Measurements from ENCODE around the gene HRH4.
A peak's percentile ranks its signal among the peaks of the same experiment; 100 is the strongest.

Gene HRH4

DNA sequence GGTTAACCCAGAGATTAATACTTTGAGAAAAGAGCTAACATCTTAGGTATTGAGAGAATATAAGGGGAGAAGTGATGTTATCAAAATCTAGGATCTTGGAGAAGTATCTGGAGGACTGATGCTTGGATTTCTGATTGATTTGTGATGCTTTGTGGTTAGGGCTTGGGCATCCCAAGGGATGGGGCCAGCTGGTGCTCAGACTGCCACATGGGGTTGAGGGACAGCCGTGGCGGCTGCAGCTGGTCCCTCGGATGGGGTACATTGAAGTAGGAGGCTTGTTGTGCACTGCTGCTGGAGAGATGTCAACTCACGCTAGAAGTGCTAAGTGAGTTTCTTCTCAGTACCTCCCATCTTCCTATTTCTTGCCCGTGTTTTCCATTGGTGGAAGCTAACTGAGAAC lies 22.4 kb downstream of the HRH4 start:
- DNase-seq (ENCODE audit: insufficient read length, low spot score) (no peak), FAIRE-seq (no peak)
- no peak for TF ChIP-seq POLR2A (IDR thresholded peaks at IDR 0.05; ENCODE audit: low read depth, low read length)

DNA sequence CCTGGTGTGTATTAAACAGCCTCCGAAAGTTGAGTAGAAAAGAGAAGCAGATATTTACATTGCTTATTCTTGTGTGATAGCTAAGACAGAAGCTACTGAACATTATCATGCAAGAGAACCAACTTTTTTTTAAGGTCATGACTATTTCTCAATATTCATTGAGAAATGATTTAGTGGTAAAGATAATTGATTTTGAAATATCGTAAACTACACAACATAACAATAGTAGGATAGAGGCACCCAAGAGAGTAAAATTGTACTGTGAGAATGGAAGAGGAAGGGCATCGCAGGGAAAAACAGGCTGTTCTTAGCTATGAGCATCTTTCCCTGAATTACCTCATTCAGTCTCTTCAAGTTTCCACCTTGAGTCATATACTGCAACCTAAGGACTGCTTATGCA lies 25.2 kb downstream of the HRH4 start:
- DNase-seq (ENCODE audit: insufficient read length, low spot score) (no peak), FAIRE-seq (no peak)
- no peak for TF ChIP-seq POLR2A (IDR thresholded peaks at IDR 0.05; ENCODE audit: low read depth, low read length)

DNA sequence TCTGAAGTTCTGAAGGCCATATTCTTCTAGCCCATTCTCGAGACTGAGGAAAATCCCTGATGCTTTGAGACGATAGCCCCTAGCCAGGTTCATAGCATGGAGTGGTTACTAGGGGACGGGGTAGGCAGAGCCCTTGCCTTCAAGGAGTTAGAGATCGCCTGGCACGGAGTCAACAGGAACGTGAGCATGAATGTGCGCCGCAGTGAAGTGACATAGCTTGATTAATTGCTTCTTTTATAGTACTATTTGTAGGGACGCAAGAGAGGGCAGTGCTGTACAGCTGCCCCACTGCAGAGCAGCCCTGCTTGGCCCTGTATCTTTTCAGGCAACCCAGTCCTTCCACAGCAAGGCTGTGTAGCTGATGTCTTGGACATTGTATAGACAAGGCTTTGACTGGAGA lies 26.2 kb downstream of the HRH4 start:
- DNase-seq (ENCODE audit: insufficient read length, low spot score) (no peak), FAIRE-seq (no peak)
- TF ChIP-seq POLR2A (IDR thresholded peaks at IDR 0.05; ENCODE audit: low read depth, low read length): no peak

DNA sequence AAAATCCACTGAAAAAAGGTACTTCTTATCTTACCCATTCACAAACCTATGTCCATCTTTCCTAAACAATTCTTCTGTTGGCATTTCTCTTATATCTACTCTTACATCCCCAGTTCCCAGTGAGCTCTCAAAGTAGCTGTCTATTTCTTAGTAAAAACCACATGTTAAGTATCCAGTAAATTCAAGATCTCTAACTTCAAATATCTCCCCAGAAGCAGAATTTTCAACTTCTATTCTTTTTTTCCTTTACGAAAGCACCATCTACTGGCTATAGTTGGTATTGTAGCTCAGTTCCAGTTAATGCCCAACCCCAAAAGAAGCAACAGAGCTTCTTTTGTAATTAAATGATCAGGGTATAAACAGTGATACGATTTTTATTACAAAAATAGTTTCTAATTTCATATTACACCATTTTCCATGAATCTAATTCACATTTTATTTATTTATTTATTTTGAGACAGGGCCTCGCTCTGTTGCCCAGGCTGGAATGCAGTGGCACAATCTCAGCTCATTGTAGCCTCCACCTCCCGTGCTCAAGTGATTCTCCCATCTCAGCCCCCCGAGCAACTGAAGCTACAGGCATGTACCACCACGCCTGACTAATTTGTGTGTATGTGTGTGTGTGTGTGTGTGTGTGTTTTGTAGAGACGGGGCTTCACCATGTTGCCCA lies 28.5 kb downstream of the HRH4 start:
- FAIRE-seq (no peak), DNase-seq (ENCODE audit: insufficient read length, low spot score) (peak; percentile 9)
- TF ChIP-seq POLR2A (IDR thresholded peaks at IDR 0.05; ENCODE audit: low read depth, low read length): no peak

DNA sequence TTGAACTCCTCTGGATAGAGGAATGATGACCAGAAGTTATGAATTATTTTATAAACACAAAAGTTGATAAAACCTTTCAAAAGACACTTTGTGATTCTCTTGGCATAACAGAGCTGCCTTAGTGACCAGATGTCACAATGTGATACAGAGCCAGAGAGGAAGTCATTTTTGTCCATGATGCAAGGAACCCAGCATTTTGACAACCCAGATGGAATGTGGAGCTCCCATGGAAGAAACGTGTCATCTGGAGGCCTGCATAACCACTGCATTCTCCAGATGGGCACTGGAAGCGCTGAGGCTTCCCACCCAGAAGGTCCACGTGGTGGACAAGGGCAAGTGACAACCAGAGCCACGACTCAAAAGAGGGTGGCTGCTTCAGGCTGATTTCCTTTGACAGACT lies 30.1 kb downstream of the HRH4 start:
- no peak for TF ChIP-seq POLR2A (IDR thresholded peaks at IDR 0.05; ENCODE audit: low read depth, low read length)
- FAIRE-seq (no peak), DNase-seq (ENCODE audit: insufficient read length, low spot score) (no peak)

DNA sequence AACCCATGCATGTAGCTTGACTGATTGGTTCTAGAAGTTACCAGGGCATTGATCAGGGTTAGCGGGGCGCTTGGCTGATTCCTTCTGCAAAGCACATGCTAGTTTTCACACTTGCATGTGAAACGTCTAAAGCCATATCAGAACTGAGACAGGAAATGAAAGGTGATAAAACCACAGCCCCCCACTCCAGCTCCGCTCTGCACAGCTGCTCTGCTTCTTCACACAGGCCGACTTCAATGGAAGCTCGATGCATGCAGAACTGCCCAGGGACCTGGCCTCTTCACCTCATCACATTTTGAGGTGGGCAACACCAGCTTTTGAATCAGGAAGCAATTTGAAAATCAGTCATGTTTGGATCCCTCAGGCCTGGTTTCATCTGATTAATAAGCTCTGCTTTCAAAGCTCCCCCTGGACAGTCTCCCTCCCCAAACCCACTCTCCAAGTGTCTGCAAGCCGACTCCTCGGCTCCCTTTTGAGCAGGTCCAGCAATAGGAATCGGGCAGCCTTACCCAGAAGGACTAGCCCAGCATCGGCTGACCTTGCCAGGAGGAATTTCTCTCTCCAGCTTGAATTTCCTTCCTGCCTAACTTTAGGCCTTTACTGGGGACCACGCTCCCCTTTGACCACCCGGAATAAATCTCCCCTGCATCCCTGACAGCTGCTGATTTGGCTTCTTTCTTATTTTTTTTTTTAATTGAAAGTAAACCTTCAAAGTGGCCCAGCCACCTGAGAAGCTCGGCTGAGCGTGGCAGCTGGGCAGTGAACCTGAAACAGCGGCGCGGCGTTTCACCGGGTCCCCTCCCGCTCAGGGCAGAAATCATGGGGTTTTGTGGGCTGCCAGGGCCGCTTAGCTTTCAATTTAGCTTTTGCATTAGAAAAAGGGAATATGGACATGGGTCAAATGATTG lies 31.7 kb downstream of the HRH4 start:
- no peak for DNase-seq (ENCODE audit: insufficient read length, low spot score)
- FAIRE-seq: no peak
- TF ChIP-seq POLR2A (IDR thresholded peaks at IDR 0.05; ENCODE audit: low read depth, low read length): no peak

DNA sequence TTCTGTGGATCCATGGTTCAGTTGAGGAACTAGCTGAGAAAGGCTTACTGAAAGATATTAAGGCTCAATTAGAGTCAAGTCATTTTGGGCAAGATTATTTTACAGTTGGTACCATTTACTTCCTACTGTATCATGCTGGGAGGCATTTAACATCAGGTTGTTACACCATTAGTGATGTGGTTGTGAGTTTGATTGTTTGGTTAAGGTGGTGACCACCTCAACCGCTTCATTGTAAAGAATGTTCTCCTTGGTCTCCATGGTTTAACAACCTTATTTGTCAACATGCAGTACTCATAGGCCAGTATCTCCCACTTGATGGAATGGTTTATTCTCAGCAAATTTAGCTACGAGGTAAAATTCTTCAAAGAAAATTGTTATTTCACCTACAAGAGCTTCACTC lies 34.1 kb downstream of the HRH4 start:
- no peak for TF ChIP-seq POLR2A (IDR thresholded peaks at IDR 0.05; ENCODE audit: low read depth, low read length)
- FAIRE-seq (no peak), DNase-seq (ENCODE audit: insufficient read length, low spot score) (no peak)

DNA sequence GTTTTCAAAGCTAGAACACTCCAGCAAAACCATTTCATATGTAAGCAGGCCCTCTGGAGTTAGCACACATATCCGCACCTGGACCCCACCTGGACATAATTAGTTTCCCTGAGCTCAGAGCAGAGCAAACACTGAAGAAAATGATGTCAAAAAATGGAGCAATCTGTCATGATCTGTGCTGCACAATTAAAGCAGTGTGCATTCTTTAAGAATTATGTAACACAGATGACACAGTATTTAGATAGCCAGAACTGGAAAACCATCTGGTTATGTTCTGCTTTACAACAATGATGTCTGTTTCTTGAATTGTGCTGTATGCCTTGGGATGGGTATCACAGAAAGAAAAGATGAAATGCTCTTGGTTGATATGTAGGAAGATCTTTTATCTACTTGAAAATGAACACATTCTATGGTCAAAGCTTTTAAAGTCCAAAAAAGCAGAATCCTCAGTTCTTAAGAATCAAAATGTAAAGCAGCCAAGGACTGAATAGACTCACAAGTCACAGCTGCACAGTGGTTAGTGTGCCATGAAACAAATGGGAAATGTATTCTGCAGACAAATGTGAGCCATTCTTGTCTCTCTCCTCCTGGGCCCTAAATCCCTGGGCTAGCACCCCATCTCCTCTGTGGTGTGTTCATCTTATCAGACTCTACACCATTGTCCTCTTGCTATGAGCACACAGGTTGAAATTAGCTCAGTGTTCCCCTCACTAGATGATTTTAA lies 36.8 kb downstream of the HRH4 start:
- FAIRE-seq (no peak), DNase-seq (ENCODE audit: insufficient read length, low spot score) (no peak)

DNA sequence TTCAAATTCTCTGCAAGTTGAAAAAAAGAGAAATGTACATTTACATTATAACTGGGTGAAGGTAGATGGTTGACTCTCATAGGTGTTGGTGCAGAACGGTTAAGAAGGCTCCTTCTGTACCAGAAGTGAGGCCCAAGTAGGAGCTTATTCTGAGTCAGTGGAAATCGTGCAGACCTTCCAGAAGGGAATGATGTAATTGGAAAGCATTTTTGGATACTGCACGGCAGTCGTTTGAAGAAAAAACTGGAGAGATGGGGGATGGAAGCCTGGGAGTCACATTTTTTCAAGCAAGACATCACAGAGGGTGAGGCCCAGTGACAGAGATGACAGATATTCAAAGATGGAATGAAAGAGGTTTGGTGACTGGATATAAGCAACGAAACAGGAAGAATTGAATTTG lies 39.4 kb downstream of the HRH4 start:
- DNase-seq (ENCODE audit: insufficient read length, low spot score) (no peak), FAIRE-seq (no peak)
- no peak for TF ChIP-seq POLR2A (IDR thresholded peaks at IDR 0.05; ENCODE audit: low read depth, low read length)

More for the DNA sequence above, 36.8 kb downstream of the HRH4 start:
- TF ChIP-seq POLR2A (IDR thresholded peaks at IDR 0.05; ENCODE audit: low read depth, low read length): no peak

DNA sequence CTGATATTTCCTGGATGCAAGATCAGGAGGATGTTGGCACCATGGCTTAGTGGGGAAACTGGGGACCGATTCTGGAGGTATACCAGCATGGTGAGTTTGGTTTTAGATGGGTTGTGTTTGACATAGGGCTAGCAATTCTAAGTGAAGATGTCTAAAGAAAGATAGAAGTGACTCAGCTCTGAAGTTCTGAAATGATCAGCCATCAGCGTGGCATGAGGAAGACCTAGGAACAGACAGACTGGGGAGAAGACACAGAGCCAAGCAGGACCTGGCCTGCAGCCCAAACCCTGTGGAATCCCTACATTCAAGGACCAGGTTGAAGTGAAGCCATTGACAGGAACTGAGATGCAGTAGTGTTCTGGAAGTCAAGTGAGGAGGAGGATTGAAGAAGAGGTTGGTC lies 39.8 kb downstream of the HRH4 start:
- TF ChIP-seq POLR2A (IDR thresholded peaks at IDR 0.05; ENCODE audit: low read depth, low read length): no peak
- FAIRE-seq (no peak), DNase-seq (ENCODE audit: insufficient read length, low spot score) (no peak)

DNA sequence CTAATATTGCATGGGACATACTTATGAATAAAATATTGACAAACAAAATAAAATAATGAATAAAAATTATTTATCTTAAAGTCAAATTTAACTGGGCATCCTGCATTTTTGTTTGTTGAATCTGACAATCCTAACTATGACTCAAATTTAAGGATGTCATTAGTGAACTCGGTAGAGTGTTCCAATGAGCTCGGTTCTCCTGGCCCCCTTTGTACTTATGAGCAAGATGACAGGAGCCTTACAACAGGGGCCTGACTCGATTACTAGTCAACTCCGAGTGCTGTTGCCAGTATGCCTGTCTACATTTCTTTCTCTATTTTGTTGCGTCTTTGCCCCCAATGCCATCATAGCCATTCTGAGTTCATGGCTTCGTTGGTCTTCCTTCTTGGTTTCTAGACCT lies 40.3 kb downstream of the HRH4 start:
- DNase-seq (ENCODE audit: insufficient read length, low spot score) (no peak), FAIRE-seq (no peak)
- no peak for TF ChIP-seq POLR2A (IDR thresholded peaks at IDR 0.05; ENCODE audit: low read depth, low read length)

DNA sequence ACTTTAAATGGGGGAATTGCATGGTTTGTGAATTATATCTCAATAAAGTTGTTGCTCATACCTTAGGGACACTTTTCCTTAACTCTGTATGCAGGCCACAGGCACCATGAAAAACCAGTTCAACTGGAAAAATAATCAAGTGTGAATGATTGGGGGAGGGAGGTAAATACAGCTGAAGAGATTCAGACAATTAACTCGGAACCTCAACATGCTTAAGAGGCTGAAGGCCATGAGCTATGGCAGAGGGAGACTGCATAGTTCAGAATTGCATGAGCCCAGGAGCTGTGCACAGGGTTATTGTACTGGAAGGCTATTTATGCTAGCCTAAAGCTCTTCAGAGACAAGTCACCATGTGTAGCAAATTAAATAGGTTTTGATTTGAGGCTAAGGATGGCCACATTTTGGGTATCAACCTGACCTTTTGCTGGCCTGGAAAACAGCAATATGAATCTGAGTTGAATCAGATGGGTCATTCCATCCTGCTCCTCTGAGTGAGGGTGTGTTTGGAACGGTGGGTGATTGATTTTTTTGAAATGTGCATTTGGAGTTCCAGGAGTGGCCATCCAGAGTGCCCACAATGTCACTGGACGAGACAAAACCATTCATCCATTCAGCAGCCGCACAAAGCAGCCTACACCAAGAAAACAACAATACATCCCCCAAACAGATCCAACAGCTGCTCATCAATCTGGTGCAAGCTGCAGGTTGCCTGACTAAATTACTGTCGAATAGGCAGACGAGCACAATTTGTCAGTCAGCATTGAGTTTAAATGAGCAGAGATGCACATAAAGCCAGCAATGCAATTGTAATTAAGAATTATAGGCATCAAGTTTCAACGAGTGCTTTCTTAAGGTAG lies 42.5 kb downstream of the HRH4 start:
- DNase-seq (ENCODE audit: insufficient read length, low spot score): no peak
- FAIRE-seq: no peak
- no peak for TF ChIP-seq POLR2A (IDR thresholded peaks at IDR 0.05; ENCODE audit: low read depth, low read length)

DNA sequence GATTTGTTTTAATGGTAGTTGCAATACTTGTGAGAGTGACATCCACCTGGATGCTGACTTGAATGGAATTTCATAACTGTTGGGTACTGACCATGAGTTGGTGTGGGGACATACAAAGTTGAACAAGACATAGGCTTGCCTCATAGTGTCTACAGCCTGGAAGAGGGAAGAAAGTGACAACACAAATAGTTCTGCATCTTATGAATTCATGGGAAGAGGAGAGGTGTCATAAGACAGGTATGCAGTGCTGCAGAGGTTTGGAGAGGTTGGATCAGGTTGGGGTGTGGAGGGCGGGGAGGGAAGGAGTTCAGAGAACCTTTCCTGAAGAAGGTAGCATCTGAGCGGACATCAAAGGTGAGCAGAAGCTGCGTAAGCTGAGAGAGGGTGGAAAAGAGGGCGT lies 44.0 kb downstream of the HRH4 start:
- FAIRE-seq (no peak), DNase-seq (ENCODE audit: insufficient read length, low spot score) (no peak)
- no peak for TF ChIP-seq POLR2A (IDR thresholded peaks at IDR 0.05; ENCODE audit: low read depth, low read length)

Measured in H54 (cell line).